Naive thymus-derived CD8-positive, alpha-beta T cell (primary cell): Measurements from ENCODE around the gene FRA10AC1. TPM values are rescaled to one million over a fixed set of nuclear protein-coding genes. Genes with fewer than 3 reads are reported as not detected.

ENCODE experiments used
- ATAC-seq, 2 donors: fragments of 150-1000 bp; cut with Tn5 transposase in 1 of 2; sonication (Bioruptor Pico), chemical (Tn5 transposase) in 1 of 2; 1 replicate in 1 of 2; 2 replicates in 1 of 2; pipeline ENCODE4 v1.10.0; 2021; ENCODE audit warnings: mild to moderate bottlenecking in 2 of 2, moderate library complexity in 2 of 2
- POLR2A ChIA-PET: fragments of 350-600 bp; sonication (Branson Sonifier 250); formaldehyde crosslinking; loops from one replicate; lab custom pipeline; 2021; ENCODE audit warnings: antibody characterized with exemption; lab: Charles Lee
- DNase-seq, 10 donors: peaks; one replicate each; pipeline versions ENCODE4 v3.0.0 to v3.0.0-alpha.2; 2020 to 2022
- H3K27ac Mint-ChIP-seq, 10 donors: one replicate each; pipeline ENCODE4 v1.8.0; 2020 to 2022; ENCODE audit warnings: mild to moderate bottlenecking in 10 of 10, mixed read lengths in 10 of 10, moderate library complexity in 4 of 10, inconsistent platforms in 1 of 10
- H3K27me3 Mint-ChIP-seq, 5 donors: one replicate each; pipeline ENCODE4 v1.8.0; 2021 to 2022; ENCODE audit warnings: mixed read lengths in 5 of 5
- H3K36me3 Mint-ChIP-seq, 3 donors: one replicate each; pipeline ENCODE4 v1.8.0; 2020 to 2022; ENCODE audit warnings: mixed read lengths in 3 of 3, mild to moderate bottlenecking in 2 of 3, inconsistent platforms in 1 of 3
- H3K4me1 Mint-ChIP-seq, 4 donors: one replicate each; pipeline ENCODE4 v1.8.0; 2021 to 2022; ENCODE audit warnings: mixed read lengths in 4 of 4
- H3K4me3 Mint-ChIP-seq, 10 donors: one replicate each; pipeline ENCODE4 v1.8.0; 2020 to 2022; ENCODE audit warnings: mild to moderate bottlenecking in 10 of 10, mixed read lengths in 10 of 10, moderate library complexity in 6 of 10, inconsistent platforms in 1 of 10
- H3K9me3 Mint-ChIP-seq, 9 donors: one replicate each; pipeline ENCODE4 v1.8.0; 2020 to 2022; ENCODE audit warnings: mixed read lengths in 9 of 9, mild to moderate bottlenecking in 3 of 9, inconsistent platforms in 1 of 9, moderate library complexity in 1 of 9
- polyA plus RNA-seq, 3 donors: library from polyadenylated mRNA; unstranded; fragments of 300-500 nt; fragmentation: Illumina TruSeq; gene quantifications; one replicate each; pipeline ENCODE4 v1.2.3, GENCODE V29; 2021
- total RNA-seq, 8 experiments: library from RNA in 2 of 8; stranded (reverse) in 2 of 8; gene quantifications; one replicate each; pipeline ENCODE4 v1.2.3 and lab custom pipeline; 2021 to 2026

FRA10AC1 gene, protein sequence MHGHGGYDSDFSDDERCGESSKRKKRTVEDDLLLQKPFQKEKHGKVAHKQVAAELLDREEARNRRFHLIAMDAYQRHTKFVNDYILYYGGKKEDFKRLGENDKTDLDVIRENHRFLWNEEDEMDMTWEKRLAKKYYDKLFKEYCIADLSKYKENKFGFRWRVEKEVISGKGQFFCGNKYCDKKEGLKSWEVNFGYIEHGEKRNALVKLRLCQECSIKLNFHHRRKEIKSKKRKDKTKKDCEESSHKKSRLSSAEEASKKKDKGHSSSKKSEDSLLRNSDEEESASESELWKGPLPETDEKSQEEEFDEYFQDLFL
- total RNA-seq, result 10 to 100 TPM; 25.5 to 28.9 TPM
- polyA plus RNA-seq, result 1 to 10 TPM; 5.8 to 6.8 (median 5.9) TPM
- total RNA-seq (lab: John Stamatoyannopoulos, UW), result 15.5 to 28.7 (median 18.5) reads per million in 6 experiments

DNA sequence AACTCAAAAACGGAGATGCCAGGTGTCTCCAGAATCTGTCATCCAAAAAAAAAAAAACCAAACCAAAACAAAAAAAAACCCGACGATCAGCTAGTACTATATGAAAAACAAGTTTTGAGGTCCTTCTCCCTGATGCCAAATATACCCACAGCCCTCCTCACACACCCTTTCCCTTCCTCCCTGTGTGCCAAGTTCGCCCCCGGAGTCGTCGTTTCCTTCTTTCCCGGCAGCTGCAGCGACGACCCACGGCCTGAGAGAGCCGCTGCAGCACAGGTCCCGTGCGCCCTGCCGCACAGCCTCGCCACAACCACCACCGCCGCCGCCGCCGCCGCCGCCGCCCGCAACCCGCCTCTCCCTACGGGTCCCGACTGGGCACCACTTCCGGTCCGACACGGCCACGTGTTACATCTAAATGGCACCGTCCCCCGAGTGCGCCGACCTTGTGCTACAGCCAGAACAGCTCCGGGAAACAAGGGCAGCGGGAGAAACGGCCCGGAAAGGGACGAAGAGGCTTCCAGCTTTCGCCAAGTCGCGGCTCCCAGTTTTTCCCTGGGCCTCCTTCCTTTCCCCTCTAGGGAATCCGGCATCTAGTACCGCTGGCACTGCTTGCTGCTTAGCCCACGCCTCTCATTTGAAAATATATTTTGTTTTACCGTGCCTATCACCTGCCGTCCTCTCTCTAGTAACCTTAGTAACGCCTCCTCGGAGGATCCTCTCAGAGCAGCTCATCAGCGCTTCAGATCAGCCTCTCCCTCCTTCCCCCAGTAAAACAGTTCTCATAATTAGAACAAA is at the start of gene FRA10AC1:
Gene FRA10AC1 (minus strand): TSS at position 383 of the 792 bp plus-strand sequence. CDS start 2,486 bp downstream, outside the sequence.
- no peaks in the 10 kb centered on the region for H3K27me3 Mint-ChIP-seq
- no peaks in the 10 kb centered on the region for H3K9me3 Mint-ChIP-seq
- POLR2A ChIA-PET, result interaction anchor here (0.7 to 2.2 kb wide), 5 partner anchors 12 to 854 kb away, joined by 3 to 6 read pairs (median 5); partner anchors contain the start of genes EXOC6 and SLC35G1
- peaks cover 0 to 18% (median 0%) of the 10 kb centered on the region in 3 donors for H3K36me3 Mint-ChIP-seq
- no peak within 1 kb of the TSS for H3K27ac Mint-ChIP-seq
- ATAC-seq (peak; percentile 84 to 86), DNase-seq (peak; percentile 75 to 94 (median 86))
- H3K4me3 Mint-ChIP-seq, result no peak within 1 kb of the TSS
- H3K4me1 Mint-ChIP-seq, result peaks cover 8 to 28% (median 19%) of the 10 kb centered on the region in 4 donors

DNA sequence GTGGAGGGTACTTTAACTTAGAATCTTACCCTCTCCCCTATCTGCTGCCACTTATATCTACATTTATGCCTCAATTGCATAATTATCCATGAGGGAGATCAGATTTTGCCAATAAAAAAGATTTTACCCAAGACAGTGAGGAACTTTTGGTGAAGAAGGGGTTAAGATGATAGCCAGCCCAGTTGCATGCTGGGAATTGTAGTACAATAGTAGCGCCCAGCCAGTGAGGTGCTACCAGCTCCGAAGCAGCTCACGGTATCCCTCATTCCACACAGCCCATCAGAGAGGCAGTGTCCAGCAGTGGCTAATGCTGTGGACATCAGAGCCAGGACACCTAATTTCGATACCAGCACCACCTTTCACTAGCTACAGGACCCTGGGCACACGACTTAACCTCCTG is 49.4 kb upstream of the FRA10AC1 start:
- ATAC-seq, result peak in 1 of 2 donors; percentile 52
- H3K27me3 Mint-ChIP-seq, result peaks cover 11 to 30% (median 14%) of the 10 kb centered on the region in 5 donors
- peaks cover 5 to 9% (median 8%) of the 10 kb centered on the region in 4 donors for H3K4me1 Mint-ChIP-seq
- DNase-seq, result peak in 2 of 10 donors; percentile 13 to 14
- H3K36me3 Mint-ChIP-seq, result no peaks in the 10 kb centered on the region
- H3K9me3 Mint-ChIP-seq, result no peaks in the 10 kb centered on the region
- H3K4me3 Mint-ChIP-seq, result peak overlapping the region; percentile 25 to 79 (median 49)
- H3K27ac Mint-ChIP-seq, result no peak overlapping the region
- POLR2A ChIA-PET, result no interaction called here

DNA sequence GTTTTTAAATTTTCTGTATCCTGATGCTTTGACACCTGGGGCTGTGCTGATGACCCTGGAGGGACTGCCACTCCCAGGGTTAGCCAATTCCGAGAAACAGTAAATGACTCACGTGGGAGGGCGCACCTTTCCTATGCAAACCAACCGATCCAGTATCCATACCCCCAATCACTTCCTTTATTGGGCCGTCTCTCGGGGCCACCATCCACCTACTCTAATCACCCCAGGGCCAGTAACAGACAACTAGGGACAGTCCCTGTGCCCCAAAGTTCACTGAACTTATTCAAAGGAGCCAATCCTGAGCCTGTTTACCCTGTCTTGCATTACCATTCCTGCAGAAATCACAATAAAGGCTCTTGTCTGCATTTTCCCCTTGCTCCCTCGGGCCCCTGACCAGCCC is 48.7 kb upstream of the FRA10AC1 start:
- DNase-seq, result no peak
- Mint-ChIP-seq H3K4me1 (peaks cover 5 to 9% (median 8%) of the 10 kb centered on the region in 4 donors), H3K27me3 (peaks cover 7 to 22% (median 12%) of the 10 kb centered on the region in 5 donors), H3K27ac (no peak overlapping the region), H3K4me3 (no peak overlapping the region), H3K9me3 (no peaks in the 10 kb centered on the region), H3K36me3 (no peaks in the 10 kb centered on the region)
- no peak for ATAC-seq
- POLR2A ChIA-PET, result no interaction called here

DNA sequence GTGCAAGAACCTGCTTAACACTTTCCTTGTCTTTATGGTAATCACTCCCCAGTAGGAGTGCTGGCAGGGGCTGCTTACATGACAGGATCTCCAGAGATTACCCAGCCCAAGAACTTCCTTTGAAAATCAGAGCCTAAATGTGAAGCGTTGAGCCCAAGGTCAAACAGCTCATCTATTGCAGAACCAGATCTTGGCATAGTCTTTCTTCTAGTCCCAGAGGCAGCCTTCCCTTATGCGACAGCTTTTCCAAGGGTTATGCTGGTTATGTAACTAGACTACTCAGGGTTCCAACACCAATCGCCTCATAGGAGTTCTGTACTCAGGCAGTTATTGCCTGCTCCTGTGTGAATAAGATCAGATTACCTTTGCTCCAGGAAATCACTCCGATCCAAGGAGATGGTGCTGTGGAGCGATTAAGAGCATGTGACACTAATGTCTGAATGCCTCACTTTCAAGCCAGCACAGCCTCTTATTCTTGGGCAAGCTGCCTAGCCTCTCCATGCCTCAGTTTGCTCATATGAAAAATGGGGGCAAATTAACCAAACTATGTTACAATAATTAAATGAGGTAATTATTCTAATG is 46.9 kb upstream of the FRA10AC1 start:
- Mint-ChIP-seq H3K27me3 (peaks cover 0 to 23% (median 12%) of the 10 kb centered on the region in 5 donors), H3K4me3 (no peak overlapping the region), H3K36me3 (no peaks in the 10 kb centered on the region), H3K4me1 (peaks cover 5 to 9% (median 8%) of the 10 kb centered on the region in 4 donors), H3K9me3 (no peaks in the 10 kb centered on the region), H3K27ac (peak overlapping the region in 1 of 10 donors; percentile 2)
- DNase-seq (no peak), ATAC-seq (no peak)
- POLR2A ChIA-PET, result no interaction called here

DNA sequence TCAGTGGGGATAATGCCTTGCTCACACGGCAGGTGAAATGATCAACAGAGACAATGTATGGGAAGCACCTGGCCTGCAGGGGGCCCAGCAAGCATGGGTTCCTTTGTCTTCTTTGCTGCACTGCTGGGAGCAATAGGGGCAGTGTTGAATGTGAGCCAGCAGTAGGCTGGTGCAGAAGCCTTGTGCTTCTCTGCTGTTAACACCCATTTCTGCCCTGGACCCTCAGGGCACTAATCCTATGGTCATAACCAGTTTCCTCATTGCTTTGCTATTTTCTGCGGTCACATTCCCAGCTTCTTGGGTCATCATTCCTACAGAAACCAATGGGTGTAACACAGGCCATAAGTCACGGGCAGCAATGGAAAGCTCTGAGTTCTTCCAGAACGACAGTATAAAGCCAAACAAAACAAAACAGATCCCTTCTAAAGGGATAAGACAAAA is 44.5 kb upstream of the FRA10AC1 start:
- peaks cover 2 to 12% (median 5%) of the 10 kb centered on the region in 4 donors for H3K4me1 Mint-ChIP-seq
- no peak overlapping the region for H3K4me3 Mint-ChIP-seq
- POLR2A ChIA-PET, result interaction anchor here (0.7 kb wide), 1 partner anchor 107 kb away, joined by 3 read pairs; no protein-coding TSS in a partner anchor
- no peaks in the 10 kb centered on the region for H3K36me3 Mint-ChIP-seq
- ATAC-seq (no peak), DNase-seq (no peak)
- no peaks in the 10 kb centered on the region for H3K9me3 Mint-ChIP-seq
- H3K27me3 Mint-ChIP-seq, result peaks cover 3 to 25% (median 13%) of the 10 kb centered on the region in 5 donors
- H3K27ac Mint-ChIP-seq, result no peak overlapping the region

DNA sequence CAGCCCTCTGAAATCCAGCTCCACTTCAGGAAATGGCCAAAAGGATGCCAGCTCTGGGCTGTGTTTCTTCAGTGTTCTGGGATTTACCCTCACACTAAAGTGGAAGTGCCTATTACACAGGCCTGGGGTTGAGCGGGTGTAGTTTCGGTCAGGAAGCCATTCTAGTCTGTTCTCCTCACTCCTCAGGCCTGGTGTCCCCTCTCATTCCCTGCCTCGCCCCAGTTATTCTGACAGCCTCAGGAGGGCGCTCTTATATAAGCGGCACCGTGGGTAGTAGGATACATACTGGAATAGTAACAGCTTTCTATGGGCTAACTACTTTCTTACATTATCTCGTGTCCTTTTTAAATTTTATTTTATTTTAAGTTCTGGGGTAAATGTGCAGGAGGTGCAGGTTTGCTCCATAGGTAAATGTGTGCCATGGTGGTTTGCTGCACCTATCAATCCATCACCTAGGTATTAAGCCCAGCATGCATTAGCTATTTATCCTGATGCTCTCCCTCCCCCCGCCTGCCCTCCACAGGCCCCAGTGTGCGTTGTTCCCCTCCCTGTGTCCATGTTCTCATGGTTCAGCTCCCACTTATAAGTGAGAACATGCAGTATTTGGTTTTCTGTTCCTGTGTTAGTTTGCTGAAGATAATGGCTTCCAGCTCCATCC is 43.1 kb upstream of the FRA10AC1 start:
- no peak for DNase-seq
- Mint-ChIP-seq H3K4me1 (peaks cover 0 to 8% (median under 1%) of the 10 kb centered on the region in 4 donors), H3K9me3 (no peaks in the 10 kb centered on the region), H3K27ac (no peak overlapping the region), H3K4me3 (no peak overlapping the region), H3K36me3 (no peaks in the 10 kb centered on the region), H3K27me3 (peaks cover 3 to 15% (median 10%) of the 10 kb centered on the region in 5 donors)
- ATAC-seq, result no peak
- POLR2A ChIA-PET, result interaction anchor here (0.6 kb wide), 1 partner anchor 27 kb away, joined by 3 read pairs; no protein-coding TSS in a partner anchor

DNA sequence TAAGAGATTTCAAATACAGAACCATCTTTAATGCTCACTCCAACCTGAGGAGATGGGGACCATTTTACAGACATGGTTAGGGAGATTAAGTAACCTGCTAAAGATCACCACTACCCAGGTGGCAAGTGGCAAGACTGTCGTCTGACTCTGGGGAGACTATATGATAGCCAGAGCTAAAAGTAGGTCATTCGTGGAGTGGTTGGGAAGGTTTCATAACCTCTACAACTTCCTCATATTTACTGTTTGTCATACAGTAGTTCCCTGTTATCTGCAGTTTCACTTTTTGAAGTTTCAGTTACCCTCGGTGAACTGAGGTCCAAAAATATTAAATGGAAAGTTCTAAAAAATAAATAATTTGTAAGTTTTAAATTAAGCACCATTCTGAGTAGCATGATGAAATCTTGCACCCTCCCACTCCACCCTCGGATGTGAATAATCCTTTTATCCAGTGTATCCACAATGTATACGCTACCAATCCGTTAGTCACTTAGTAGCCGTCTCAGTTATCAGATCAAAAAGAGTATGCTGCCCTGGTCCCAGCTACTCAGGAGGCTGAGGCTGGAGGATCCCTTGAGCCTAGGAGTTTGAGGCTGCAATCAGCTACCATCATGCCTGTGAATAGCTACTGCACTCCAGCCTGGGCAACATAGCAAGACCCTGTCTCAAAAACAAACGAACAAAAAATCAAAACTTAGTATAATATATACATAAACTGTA is 40.4 kb upstream of the FRA10AC1 start:
- Mint-ChIP-seq H3K27ac (no peak overlapping the region), H3K4me3 (peak overlapping the region in 1 of 10 donors; percentile 42), H3K9me3 (peaks cover 0 to 6% (median 0%) of the 10 kb centered on the region in 9 donors), H3K36me3 (no peaks in the 10 kb centered on the region), H3K4me1 (peaks cover 0 to 8% (median 0%) of the 10 kb centered on the region in 4 donors), H3K27me3 (peaks cover 7 to 22% (median 10%) of the 10 kb centered on the region in 5 donors)
- DNase-seq (no peak), ATAC-seq (no peak)
- POLR2A ChIA-PET, result no interaction called here

DNA sequence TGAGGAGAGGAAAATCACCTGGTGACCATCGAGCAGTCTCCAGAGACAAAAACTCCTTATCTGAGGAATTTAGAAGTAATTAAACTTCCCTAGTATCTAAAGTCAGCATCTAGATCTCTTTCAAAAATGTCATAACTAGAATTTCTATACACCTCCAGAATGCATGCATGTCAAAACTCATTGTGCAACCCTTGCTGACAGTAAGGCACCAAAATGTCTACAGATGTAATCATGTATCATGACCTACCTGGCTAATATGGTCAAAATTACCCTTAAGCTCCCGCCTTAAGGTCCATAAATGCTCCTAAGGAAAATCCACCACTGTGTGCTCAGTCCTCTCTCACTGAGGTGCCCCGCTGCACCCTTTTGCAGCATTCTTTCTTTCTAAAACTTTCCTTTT is 39.0 kb upstream of the FRA10AC1 start:
- no peak for ATAC-seq
- no peak for DNase-seq
- Mint-ChIP-seq H3K36me3 (no peaks in the 10 kb centered on the region), H3K4me3 (no peak overlapping the region), H3K27ac (no peak overlapping the region), H3K4me1 (peaks cover 0 to 5% (median 0%) of the 10 kb centered on the region in 4 donors), H3K9me3 (peaks cover 0 to 6% (median 0%) of the 10 kb centered on the region in 9 donors), H3K27me3 (peaks cover 7 to 27% (median 12%) of the 10 kb centered on the region in 5 donors)
- POLR2A ChIA-PET, result no interaction called here

DNA sequence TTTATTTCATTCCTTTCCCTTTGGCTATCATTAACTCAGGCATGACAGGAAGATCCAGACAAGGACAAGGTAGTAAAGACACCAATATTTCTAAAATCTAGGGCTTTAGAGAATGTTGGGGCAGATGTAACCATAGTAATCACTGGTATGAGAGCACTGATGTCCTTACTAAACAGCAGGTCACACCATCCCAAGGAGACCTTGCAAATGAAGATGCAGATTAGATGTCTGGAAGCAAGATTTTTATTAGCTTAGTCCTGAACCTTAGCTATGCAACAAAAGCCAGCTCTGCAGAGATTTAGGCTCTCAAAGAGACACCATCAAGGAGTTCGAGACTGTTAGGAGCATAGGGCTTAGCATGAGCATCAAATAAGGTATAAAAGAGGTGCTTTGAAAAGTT is 23.6 kb upstream of the FRA10AC1 start:
- DNase-seq (no peak), ATAC-seq (no peak)
- Mint-ChIP-seq H3K4me1 (no peaks in the 10 kb centered on the region), H3K27ac (no peak overlapping the region), H3K36me3 (peaks cover 0 to 2% (median 0%) of the 10 kb centered on the region in 3 donors), H3K27me3 (peaks cover 25 to 57% (median 36%) of the 10 kb centered on the region in 5 donors), H3K4me3 (no peak overlapping the region), H3K9me3 (peaks cover 0 to 2% (median 0%) of the 10 kb centered on the region in 9 donors)
- POLR2A ChIA-PET, result no interaction called here

DNA sequence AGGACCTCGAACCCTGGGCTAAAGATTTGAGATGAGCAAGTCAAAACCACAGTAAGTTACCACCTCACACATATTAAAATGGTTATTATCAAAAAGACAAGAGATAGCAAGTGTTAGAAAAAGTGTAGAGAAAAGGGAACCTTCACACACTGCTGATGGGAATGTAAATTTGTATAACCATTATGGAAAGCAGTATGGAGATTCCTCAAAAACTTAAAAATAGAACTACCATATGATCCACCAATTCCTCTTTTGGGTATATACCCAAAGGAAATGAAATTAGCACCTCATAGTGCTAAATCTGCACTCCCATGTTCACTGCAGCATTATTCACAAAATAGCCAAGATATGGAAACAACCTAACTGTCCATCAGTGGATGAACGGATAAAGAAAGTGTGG is 20.8 kb upstream of the FRA10AC1 start:
- peaks cover 0 to 2% (median 0%) of the 10 kb centered on the region in 3 donors for H3K36me3 Mint-ChIP-seq
- no peak overlapping the region for H3K27ac Mint-ChIP-seq
- ATAC-seq, result no peak
- POLR2A ChIA-PET, result no interaction called here
- no peak for DNase-seq
- H3K4me1 Mint-ChIP-seq, result peaks cover 0 to 4% (median 0%) of the 10 kb centered on the region in 4 donors
- peaks cover 0 to 2% (median 0%) of the 10 kb centered on the region in 9 donors for H3K9me3 Mint-ChIP-seq
- peaks cover 25 to 58% (median 37%) of the 10 kb centered on the region in 5 donors for H3K27me3 Mint-ChIP-seq
- no peak overlapping the region for H3K4me3 Mint-ChIP-seq

DNA sequence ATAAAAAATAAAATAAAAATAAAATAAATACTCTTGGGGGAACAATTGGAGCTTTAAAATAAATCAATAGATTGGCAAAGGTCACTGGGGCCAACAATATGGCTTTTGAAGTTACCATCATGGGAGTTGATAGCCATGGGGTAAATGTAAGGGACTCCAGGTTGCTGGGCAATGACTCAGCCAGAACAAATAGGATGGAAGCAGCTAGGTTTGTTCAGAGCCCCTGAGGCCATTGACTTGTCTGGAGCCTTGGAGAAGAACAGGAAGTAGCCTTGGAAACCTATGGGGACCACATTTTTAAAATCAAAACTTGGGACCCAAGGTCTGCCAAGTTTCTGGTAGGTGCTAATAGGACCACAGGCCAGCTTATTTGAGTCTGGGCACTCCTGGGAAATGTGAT is 20.2 kb upstream of the FRA10AC1 start:
- H3K4me3 Mint-ChIP-seq, result no peak overlapping the region

More for the DNA sequence above, 20.2 kb upstream of the FRA10AC1 start:
- DNase-seq (no peak), ATAC-seq (no peak)
- Mint-ChIP-seq H3K9me3 (no peaks in the 10 kb centered on the region), H3K36me3 (peaks cover 0 to 2% (median 0%) of the 10 kb centered on the region in 3 donors), H3K4me1 (peaks cover 0 to 4% (median 0%) of the 10 kb centered on the region in 4 donors), H3K27me3 (peaks cover 21 to 58% (median 37%) of the 10 kb centered on the region in 5 donors), H3K27ac (no peak overlapping the region)
- POLR2A ChIA-PET, result no interaction called here
